Thoracic aorta (tissue), 2 donors: ENCODE measurements around the gene TNIK. TPM values are rescaled to one million over a fixed set of nuclear protein-coding genes. Genes with fewer than 3 reads are reported as not detected.

ENCODE experiments used
- ATAC-seq: fragments of 150-250 bp; one replicate; pipeline ENCODE4 v1.8.0; 2017; ENCODE audit warnings: low read depth; ENCODE audit not compliant: insufficient number of reproducible peaks, low FRiP score
- DNase-seq: peaks from one replicate; pipeline ENCODE4 v3.0.0-alpha.2; 2020; ENCODE audit warnings: low spot score
- H3K27ac ChIP-seq, 2 donors: fragments of 200-600 bp; sonication (generic); 1 replicate in 1 of 2; 2 replicates in 1 of 2; pipeline ENCODE4 v1.5.1; 2016; ENCODE audit warnings: mild to moderate bottlenecking in 2 of 2, moderate library complexity in 2 of 2
- H3K27me3 ChIP-seq: fragments of 200-600 bp; sonication (generic); replicated peaks from 2 replicates; pipeline ENCODE4 v1.6.0; 2016; ENCODE audit warnings: mild to moderate bottlenecking; ENCODE audit not compliant: insufficient read depth
- H3K36me3 ChIP-seq: fragments of 200-600 bp; sonication (generic); one replicate; pipeline ENCODE4 v1.5.1; 2016
- H3K4me1 ChIP-seq, 2 donors: fragments of 200-600 bp; sonication (generic); 1 replicate in 1 of 2; 2 replicates in 1 of 2; pipeline versions ENCODE4 v1.5.1 to v1.6.0; 2016; ENCODE audit warnings: low read depth in 2 of 2, mild to moderate bottlenecking in 1 of 2; ENCODE audit not compliant: control insufficient read depth in 1 of 2
- H3K4me3 ChIP-seq: fragments of 200-600 bp; sonication (generic); 2 replicates; pipeline ENCODE4 v1.5.1; 2016; ENCODE audit warnings: mild to moderate bottlenecking
- H3K9me3 ChIP-seq: fragments of 200-600 bp; sonication (generic); 2 replicates; pipeline ENCODE4 v1.5.1; 2016
- total RNA-seq, 2 donors: library from RNA; depleted of rRNA; stranded (reverse); fragments of >200 nt; gene quantifications; one replicate each; pipeline versions ENCODE4 v1.1.0 to v1.2.3, GENCODE V29; 2016
- TF ChIP-seq, protein P1 (sequence below): fragments of 200-600 bp; sonication (generic); IDR thresholded peaks from one replicate; pipeline ENCODE4 v1.5.1; 2019; ENCODE audit warnings: antibody characterized with exemption

TNIK gene
- total RNA-seq, 2 donors from 2014 or later = 18.3 to 21.7 TPM

DNA sequence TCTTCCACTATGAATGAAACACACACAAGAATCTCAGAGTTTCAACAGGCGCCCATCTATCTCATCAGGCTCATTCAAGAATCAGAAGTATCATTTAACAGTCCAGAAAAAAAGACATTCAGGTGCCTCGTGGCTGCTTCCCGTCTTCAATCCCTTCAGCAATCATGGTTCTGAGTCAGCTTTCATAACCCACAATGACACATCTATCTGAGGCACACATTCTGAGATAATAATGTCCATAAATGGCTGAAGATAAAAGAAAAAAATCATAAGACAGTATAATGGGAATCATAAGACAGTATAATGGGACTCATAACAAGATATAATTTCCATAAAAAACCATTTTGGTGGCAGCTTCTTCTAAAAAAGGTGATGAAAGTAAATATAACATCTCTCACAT is 52.4 kb downstream of the TNIK start:
- H3K9me3 ChIP-seq = no peaks in the 10 kb centered on the region
- TF ChIP-seq, protein P1, sequence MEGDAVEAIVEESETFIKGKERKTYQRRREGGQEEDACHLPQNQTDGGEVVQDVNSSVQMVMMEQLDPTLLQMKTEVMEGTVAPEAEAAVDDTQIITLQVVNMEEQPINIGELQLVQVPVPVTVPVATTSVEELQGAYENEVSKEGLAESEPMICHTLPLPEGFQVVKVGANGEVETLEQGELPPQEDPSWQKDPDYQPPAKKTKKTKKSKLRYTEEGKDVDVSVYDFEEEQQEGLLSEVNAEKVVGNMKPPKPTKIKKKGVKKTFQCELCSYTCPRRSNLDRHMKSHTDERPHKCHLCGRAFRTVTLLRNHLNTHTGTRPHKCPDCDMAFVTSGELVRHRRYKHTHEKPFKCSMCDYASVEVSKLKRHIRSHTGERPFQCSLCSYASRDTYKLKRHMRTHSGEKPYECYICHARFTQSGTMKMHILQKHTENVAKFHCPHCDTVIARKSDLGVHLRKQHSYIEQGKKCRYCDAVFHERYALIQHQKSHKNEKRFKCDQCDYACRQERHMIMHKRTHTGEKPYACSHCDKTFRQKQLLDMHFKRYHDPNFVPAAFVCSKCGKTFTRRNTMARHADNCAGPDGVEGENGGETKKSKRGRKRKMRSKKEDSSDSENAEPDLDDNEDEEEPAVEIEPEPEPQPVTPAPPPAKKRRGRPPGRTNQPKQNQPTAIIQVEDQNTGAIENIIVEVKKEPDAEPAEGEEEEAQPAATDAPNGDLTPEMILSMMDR = no peak
- no peak overlapping the region for H3K27ac ChIP-seq
- peaks cover 13 to 18% of the 10 kb centered on the region in 2 donors for H3K4me1 ChIP-seq
- DNase-seq (no peak), ATAC-seq (no peak)
- H3K36me3 ChIP-seq = no peaks in the 10 kb centered on the region
- no peak overlapping the region for H3K4me3 ChIP-seq
- no peaks in the 10 kb centered on the region for H3K27me3 ChIP-seq

DNA sequence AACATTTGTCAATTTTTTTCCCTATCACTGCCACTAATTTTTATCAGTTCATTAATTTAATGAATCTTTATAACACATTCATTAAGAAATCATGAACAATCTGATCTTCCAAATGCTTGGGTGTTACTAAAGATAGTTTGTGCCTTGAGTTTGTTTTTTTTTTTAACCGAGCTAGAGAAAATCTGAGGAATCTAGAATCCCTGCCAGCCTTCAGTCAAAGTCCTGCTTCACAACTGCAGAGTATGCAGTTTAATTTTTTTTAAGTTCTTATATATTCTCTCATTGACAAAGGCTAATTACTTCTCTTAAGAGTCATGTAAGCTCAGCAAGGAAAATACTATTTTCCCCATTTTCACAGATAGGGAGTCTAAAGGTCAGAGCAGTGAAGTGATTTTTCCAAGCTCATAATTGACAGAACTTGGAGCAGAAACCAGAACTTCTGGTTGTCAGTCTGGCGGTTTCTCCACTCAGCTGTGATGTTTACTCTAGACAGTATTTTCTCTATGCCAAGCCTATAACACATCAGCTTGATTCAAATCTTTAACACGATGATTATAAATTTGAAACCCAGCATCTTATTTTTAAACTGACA is 55.7 kb downstream of the TNIK start:
- H3K4me1 ChIP-seq = peaks cover 15 to 31% of the 10 kb centered on the region in 2 donors
- no peaks in the 10 kb centered on the region for H3K36me3 ChIP-seq
- DNase-seq (no peak), ATAC-seq (no peak)
- H3K27ac ChIP-seq = no peak overlapping the region
- TF ChIP-seq, protein P1 = no peak
- H3K27me3 ChIP-seq = no peaks in the 10 kb centered on the region
- no peaks in the 10 kb centered on the region for H3K9me3 ChIP-seq
- H3K4me3 ChIP-seq = no peak overlapping the region

DNA sequence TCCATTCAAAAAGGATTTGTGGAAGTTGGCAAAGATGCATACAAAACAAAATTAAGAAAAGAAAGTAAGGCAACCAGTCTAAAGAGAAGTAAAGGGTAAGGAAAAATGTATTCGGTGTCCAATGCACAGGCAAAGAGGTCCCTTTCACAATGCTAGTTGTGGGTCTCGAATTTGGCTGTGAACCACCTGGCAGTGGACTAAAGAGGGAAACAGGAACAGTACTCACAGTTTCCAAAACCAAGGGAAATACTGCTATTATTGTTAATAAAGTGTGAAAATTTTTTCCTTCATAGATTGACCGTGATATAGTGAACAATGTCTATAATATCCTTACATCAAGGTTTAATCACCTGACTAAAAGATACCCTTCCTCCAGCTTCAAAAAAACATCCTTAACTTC is 57.9 kb downstream of the TNIK start:
- TF ChIP-seq, protein P1 = no peak

DNA sequence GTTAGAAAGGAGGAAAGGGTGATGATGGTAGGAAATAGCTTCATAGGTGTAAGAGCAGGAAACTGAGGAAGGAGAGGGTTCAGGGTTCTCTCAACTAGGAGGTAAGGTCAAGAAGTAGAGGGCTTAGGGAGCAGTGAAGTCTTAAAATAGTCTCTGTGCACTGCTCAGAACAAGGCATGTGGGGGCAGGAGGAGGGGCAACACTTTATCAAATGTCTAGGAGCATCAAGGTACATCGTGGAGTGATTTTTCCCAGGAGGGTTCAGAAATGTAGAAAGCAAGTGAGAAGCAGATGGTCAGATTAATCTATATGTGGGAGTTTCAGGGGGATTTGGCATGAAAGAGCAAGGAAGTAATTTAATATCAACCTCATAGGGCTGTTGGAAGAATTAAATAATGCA is 58.8 kb downstream of the TNIK start:
- ATAC-seq (no peak), DNase-seq (no peak)
- TF ChIP-seq, protein P1 = no peak
- Histone ChIP-seq H3K36me3 (no peaks in the 10 kb centered on the region), H3K9me3 (no peaks in the 10 kb centered on the region), H3K4me3 (no peak overlapping the region), H3K4me1 (peaks cover 15 to 31% of the 10 kb centered on the region in 2 donors), H3K27ac (no peak overlapping the region), H3K27me3 (no peaks in the 10 kb centered on the region)

More for the DNA sequence above, 57.9 kb downstream of the TNIK start:
- no peaks in the 10 kb centered on the region for H3K9me3 ChIP-seq
- H3K4me3 ChIP-seq = no peak overlapping the region
- DNase-seq (no peak), ATAC-seq (no peak)
- H3K36me3 ChIP-seq = no peaks in the 10 kb centered on the region
- no peaks in the 10 kb centered on the region for H3K27me3 ChIP-seq
- peaks cover 15 to 31% of the 10 kb centered on the region in 2 donors for H3K4me1 ChIP-seq
- no peak overlapping the region for H3K27ac ChIP-seq

DNA sequence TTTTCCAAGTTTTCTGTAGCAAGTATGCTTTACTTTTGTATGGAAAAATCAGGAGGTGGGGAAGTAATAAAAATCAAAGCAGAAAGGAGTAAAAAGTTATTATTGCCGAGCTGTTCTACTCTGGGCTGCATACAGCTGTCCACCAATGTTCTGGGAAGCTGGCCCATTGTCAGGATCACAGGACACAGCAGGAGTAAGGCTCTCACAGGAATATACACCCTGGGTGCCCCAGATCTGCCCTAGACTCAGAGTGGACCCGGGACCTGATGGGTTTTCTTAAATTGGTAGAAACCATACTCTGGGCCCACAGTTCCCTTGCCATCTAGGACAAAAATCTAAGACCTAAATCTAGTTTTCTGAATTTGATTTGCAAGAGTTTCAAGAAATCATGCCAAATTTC is 60.4 kb downstream of the TNIK start:
- H3K4me1 ChIP-seq = peaks cover 14 to 28% of the 10 kb centered on the region in 2 donors
- TF ChIP-seq, protein P1 = no peak
- no peak overlapping the region for H3K27ac ChIP-seq
- DNase-seq = no peak
- H3K4me3 ChIP-seq = no peak overlapping the region
- no peaks in the 10 kb centered on the region for H3K27me3 ChIP-seq
- H3K9me3 ChIP-seq = no peaks in the 10 kb centered on the region
- no peak for ATAC-seq
- H3K36me3 ChIP-seq = no peaks in the 10 kb centered on the region
